Measurements from ENCODE around the gene IQCK. TPM values are rescaled to one million over a fixed set of nuclear protein-coding genes. Genes with fewer than 3 reads are reported as not detected.

The IQCK gene
- total and polyA plus RNA-seq, 12 donors: 8.2 to 35.2 (median 14.9) TPM

DNA sequence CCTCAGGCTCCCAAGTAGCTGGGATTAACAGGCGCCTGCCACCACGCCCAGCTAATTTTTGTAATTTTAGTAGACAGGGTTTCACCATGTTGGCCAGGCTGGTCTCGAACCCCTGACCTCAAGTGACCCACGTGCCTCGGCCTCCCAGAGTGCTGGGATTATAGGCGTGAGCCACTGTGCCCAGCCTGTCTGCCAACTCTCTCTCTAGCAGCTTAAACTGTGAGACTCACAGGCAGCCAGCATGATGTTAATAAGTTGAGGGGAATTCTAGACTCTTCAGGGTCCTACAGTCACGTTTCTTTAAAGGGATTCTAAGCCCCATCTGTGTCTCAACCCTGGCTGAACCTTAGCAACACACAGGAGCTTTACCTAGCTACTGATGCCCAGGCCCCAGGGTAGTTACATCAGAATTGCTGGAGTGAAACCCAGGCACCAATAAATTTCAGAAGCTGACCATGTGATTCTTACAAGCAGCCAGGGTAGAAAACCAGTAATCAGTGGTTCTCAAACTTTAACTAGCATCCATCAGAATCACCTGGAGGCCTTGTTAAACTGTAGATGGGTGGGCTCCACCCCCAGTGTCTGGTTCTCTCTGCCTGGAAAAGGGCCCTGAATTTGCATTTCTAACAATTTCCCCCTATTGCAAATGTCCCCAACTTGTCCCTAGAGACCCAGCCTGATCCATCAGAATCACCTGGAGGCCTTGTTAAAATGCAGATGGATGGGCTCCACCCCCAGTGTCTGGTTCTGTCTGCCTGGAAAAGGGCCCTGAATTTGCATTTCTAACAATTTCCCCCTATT is 135.9 kb downstream of the IQCK start:
- H3K27ac ChIP-seq: no peak overlapping the region
- DNase-seq: no peak
- 71 to 82% (median 73%) methylated on average over 4 to 7 of the region's 7 CpGs for WGBS, 4 donors
- no peak overlapping the region for H3K4me3 ChIP-seq
- H3K27me3 ChIP-seq: no peaks in the 10 kb centered on the region
- intact Hi-C loops (cut with DNase I): no loop called here
- no peaks in the 10 kb centered on the region for H3K36me3 ChIP-seq (replicated peaks in 1 of 2)
- H3K9me3 ChIP-seq (replicated peaks in 1 of 3): no peaks in the 10 kb centered on the region
- no peak for TF ChIP-seq CTCF (IDR thresholded peaks at IDR 0.05)
- no peak for TF ChIP-seq POLR2A (IDR thresholded peaks at IDR 0.05)
- peaks cover 0 to 5% of the 10 kb centered on the region in 2 donors for H3K4me1 ChIP-seq (replicated peaks in 1 of 2)

GRCh38 chr16:19854543-19854876 is 136.4 kb downstream of the IQCK start:
- 82 to 91% (median 87%) methylated on average over 6 of the region's 6 CpGs for WGBS, 4 donors
- intact Hi-C loops (cut with DNase I): no loop called here
- peaks cover 0 to 5% of the 10 kb centered on the region in 2 donors for H3K4me1 ChIP-seq (replicated peaks in 1 of 2)

GRCh38 chr16:19856120-19856519 is 138.0 kb downstream of the IQCK start:
- intact Hi-C loops (cut with DNase I): no loop called here
- no peak for DNase-seq
- Histone ChIP-seq H3K27ac (no peak overlapping the region), H3K9me3 (replicated peaks in 1 of 3) (no peaks in the 10 kb centered on the region), H3K4me3 (no peak overlapping the region), H3K36me3 (replicated peaks in 1 of 2) (no peaks in the 10 kb centered on the region), H3K4me1 (replicated peaks in 1 of 2) (peaks cover 0 to 5% of the 10 kb centered on the region in 2 donors), H3K27me3 (no peaks in the 10 kb centered on the region)
- no peak for TF ChIP-seq CTCF (IDR thresholded peaks at IDR 0.05)
- TF ChIP-seq POLR2A (IDR thresholded peaks at IDR 0.05): no peak
- 85 to 93% (median 89%) methylated on average over 10 of the region's 10 CpGs for WGBS, 4 donors

More at GRCh38 chr16:19854543-19854876, 136.4 kb downstream of the IQCK start:
- Histone ChIP-seq H3K36me3 (replicated peaks in 1 of 2) (no peaks in the 10 kb centered on the region), H3K27ac (no peak overlapping the region), H3K27me3 (no peaks in the 10 kb centered on the region), H3K9me3 (replicated peaks in 1 of 3) (no peaks in the 10 kb centered on the region), H3K4me3 (no peak overlapping the region)
- no peak for DNase-seq
- no peak for TF ChIP-seq CTCF (IDR thresholded peaks at IDR 0.05)
- TF ChIP-seq POLR2A (IDR thresholded peaks at IDR 0.05): no peak

DNA sequence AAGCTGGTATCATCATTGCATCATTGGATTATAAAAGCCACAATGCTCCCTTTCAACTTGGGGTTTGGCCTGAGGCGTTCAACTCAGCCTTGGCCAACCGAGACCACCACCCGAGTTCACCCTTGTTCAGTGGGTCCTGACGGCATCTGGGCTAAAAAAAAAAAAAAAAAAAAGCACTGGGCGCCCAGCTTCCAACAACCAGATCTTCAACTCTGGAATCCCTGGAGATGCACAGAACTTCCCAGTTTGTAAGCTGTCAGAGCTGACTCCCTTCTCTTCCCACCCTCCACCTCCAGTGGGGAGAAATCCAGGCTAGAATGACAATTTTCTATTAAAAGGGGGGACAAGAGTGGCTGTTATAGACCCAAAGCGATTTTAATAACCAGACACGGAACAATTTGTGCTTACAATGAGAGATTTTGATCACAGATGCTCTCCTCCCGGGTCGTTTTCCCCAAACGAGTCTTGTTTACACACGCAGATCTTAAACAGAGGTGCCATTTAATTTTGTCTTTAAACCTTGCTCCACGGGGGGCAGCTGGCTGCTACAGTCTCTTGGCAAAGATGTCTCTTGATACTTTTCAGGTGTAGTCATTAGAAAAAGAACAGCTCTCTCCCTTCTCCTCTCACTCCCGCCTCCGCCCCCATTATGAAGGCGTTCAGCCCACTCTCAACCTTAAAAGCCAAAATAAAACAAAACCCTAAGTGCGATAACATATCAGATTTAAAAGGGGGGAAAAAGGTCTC is 139.7 kb downstream of the IQCK start:
- Histone ChIP-seq H3K36me3 (replicated peaks in 1 of 2) (no peaks in the 10 kb centered on the region), H3K27me3 (no peaks in the 10 kb centered on the region), H3K4me3 (no peak overlapping the region), H3K27ac (no peak overlapping the region), H3K4me1 (replicated peaks in 1 of 2) (no peaks in the 10 kb centered on the region), H3K9me3 (replicated peaks in 1 of 3) (no peaks in the 10 kb centered on the region)
- TF ChIP-seq CTCF (IDR thresholded peaks at IDR 0.05): no peak
- TF ChIP-seq POLR2A (IDR thresholded peaks at IDR 0.05): no peak
- intact Hi-C loops (cut with DNase I): no loop called here
- DNase-seq: no peak
- WGBS, 4 donors: 80 to 86% (median 85%) methylated on average over 15 to 16 of the region's 16 CpGs
